KMS-11 (cell line): Measurements from ENCODE around the gene MYDGF.

ENCODE experiments used
- H2AFZ ChIP-seq: fragments of 200-600 bp; sonication (generic); 2 replicates; pipeline ENCODE4 v1.6.1; 2016; ENCODE audit warnings: antibody characterized with exemption, mixed run types, low read depth
- H3K27ac ChIP-seq: fragments of 200-600 bp; sonication (generic); 2 replicates; pipeline ENCODE4 v1.6.1; 2016; ENCODE audit warnings: mild to moderate bottlenecking, mixed run types
- H3K27me3 ChIP-seq: fragments of 200-600 bp; sonication (generic); 2 replicates; pipeline ENCODE4 v1.6.1; 2017; ENCODE audit warnings: mild to moderate bottlenecking, low read depth, mixed run types, moderate library complexity; ENCODE audit not compliant: insufficient read depth
- H3K36me3 ChIP-seq: fragments of 200-600 bp; sonication (generic); 2 replicates; pipeline ENCODE4 v1.6.1; 2017; ENCODE audit warnings: mild to moderate bottlenecking, mixed run types; ENCODE audit not compliant: insufficient read depth
- H3K4me1 ChIP-seq: fragments of 200-600 bp; sonication (generic); 2 replicates; pipeline ENCODE4 v1.6.1; 2016; ENCODE audit warnings: mild to moderate bottlenecking, low read depth, mixed run types; ENCODE audit not compliant: poor library complexity, severe bottlenecking
- H3K4me2 ChIP-seq: fragments of 200-600 bp; sonication (generic); 2 replicates; pipeline ENCODE4 v1.7.0; 2016; ENCODE audit warnings: mild to moderate bottlenecking, mixed run types
- H3K4me3 ChIP-seq: fragments of 200-600 bp; sonication (generic); IDR thresholded peaks from 2 replicates; pipeline ENCODE4 v1.6.1; 2017; ENCODE audit warnings: low read depth, low read length, mixed read lengths; ENCODE audit not compliant: insufficient read depth
- H3K79me2 ChIP-seq: fragments of 200-600 bp; sonication (generic); 2 replicates; pipeline ENCODE4 v1.6.1; 2016; ENCODE audit warnings: low read depth, mixed run types; ENCODE audit not compliant: insufficient read depth
- H3K9ac ChIP-seq: fragments of 200-600 bp; sonication (generic); 2 replicates; pipeline ENCODE4 v1.6.1; 2016; ENCODE audit warnings: mild to moderate bottlenecking, mixed run types
- H4K20me1 ChIP-seq: fragments of 200-600 bp; sonication (generic); 2 replicates; pipeline ENCODE4 v1.6.1; 2016; ENCODE audit warnings: mild to moderate bottlenecking, mixed run types; ENCODE audit not compliant: insufficient read depth
- TF ChIP-seq, protein P1 (sequence below): fragments of 200-600 bp; sonication (generic); conservative IDR thresholded peaks from 2 replicates; pipeline ENCODE4 v1.6.1; 2017; ENCODE audit warnings: low read depth, mild to moderate bottlenecking, antibody characterized with exemption, low read length, moderate library complexity, mixed read lengths

MYDGF gene

DNA sequence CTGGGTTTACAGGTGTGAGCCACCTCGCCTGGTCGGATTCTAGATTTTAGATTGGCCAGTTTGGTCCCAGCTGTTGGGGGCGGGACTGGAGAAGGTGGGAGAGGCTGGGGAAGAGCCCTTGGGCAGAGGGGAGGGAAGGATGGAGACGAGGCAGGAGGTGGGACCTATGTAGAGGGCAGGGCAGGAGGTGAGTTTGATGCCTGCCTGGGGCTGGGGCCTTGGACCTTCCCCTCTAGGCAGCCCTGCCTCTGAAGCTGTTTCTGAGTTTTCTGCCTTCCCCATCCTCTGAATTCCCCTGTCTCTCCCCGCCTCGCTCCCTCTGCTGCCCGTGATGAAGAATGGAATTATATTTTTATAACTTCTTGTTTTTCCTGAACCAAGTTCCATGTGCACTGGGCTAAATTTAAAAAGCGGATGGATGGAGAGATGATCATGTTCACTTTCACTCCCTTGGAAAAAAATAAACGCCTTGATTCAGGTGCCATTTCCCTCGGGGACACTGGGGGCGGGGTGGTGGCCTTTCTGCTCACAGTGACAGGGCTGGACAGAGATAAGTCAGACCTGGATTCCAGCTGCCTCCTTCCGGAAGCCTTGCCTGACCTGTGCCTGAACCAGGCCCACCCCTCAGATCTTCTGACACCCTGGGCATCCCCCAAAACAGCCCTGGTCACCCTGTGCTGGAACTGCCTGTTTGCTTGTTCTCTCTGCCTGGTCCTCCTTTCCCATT is 47.3 kb downstream of the MYDGF start:
- Histone ChIP-seq H3K27me3 (peaks cover 14% of the 10 kb centered on the region; the same call in 1 of the 2 replicates), H3K4me1 (no peaks in the 10 kb centered on the region), H2AFZ (no peak overlapping the region), H3K36me3 (no peaks in the 10 kb centered on the region), H3K4me3 (no peak overlapping the region), H3K9ac (no peak overlapping the region), H4K20me1 (no peaks in the 10 kb centered on the region), H3K4me2 (no peak overlapping the region), H3K27ac (no peak overlapping the region), H3K79me2 (no peaks in the 10 kb centered on the region)
- TF ChIP-seq, protein P1, sequence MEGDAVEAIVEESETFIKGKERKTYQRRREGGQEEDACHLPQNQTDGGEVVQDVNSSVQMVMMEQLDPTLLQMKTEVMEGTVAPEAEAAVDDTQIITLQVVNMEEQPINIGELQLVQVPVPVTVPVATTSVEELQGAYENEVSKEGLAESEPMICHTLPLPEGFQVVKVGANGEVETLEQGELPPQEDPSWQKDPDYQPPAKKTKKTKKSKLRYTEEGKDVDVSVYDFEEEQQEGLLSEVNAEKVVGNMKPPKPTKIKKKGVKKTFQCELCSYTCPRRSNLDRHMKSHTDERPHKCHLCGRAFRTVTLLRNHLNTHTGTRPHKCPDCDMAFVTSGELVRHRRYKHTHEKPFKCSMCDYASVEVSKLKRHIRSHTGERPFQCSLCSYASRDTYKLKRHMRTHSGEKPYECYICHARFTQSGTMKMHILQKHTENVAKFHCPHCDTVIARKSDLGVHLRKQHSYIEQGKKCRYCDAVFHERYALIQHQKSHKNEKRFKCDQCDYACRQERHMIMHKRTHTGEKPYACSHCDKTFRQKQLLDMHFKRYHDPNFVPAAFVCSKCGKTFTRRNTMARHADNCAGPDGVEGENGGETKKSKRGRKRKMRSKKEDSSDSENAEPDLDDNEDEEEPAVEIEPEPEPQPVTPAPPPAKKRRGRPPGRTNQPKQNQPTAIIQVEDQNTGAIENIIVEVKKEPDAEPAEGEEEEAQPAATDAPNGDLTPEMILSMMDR, result no peak

DNA sequence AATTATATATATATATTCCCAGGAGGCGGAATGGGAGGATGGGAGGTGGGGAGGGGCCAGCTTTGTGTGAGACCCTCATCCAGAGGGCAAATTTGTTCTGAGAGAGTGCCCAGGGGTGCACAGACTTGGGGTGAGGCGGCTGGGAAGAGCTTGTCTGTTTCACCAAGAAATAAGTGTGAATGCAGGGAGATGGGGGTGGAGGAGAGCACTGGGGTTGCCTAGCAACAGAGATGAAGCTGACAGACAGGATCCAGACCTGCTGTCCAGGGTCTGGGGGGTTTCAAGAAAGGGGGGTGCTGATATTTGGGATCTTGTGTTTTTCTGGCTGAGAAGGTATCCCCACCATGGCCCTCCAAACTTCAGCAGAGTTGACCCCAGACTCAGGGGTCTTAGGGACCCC is 49.5 kb downstream of the MYDGF start:
- Histone ChIP-seq H2AFZ (no peak overlapping the region), H3K27ac (no peak overlapping the region), H3K79me2 (no peaks in the 10 kb centered on the region), H3K27me3 (peaks cover 16% of the 10 kb centered on the region; the same call in 1 of the 2 replicates), H3K4me1 (no peaks in the 10 kb centered on the region), H3K4me3 (no peak overlapping the region), H4K20me1 (no peaks in the 10 kb centered on the region), H3K4me2 (no peak overlapping the region), H3K9ac (no peak overlapping the region), H3K36me3 (no peaks in the 10 kb centered on the region)
- TF ChIP-seq, protein P1, result no peak

DNA sequence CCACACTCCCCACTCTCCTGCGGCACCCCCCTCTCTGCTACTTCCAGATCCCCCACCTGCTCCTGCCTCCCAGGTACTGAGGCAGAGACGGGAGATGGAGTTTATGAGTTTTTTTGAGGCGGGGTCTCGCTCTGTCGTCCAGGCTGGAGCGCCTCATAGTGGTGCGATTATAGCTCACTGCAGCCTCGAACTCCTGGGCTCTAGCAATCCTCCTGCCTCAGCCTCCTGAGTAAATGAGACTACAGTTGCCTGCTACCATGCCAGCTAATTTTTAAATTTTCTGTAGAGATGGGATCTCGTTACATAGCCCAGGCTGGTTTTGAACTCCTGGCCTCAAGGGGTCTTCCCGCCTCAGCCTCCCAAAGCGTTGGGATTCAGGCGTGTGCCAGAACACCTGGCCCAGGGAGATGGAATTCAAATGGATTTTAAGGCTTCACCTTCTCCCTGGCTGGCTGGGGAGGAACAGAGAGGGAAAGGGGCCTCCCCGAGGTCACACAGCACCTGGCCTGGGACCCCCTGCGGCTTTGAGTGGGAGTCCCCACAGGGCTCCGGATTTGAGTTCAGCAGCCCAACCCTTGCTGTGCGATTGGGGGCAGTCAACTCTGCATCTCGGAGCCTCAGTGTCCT is 50.4 kb downstream of the MYDGF start:
- Histone ChIP-seq H3K4me3 (no peak overlapping the region), H3K27ac (no peak overlapping the region), H3K79me2 (no peaks in the 10 kb centered on the region), H2AFZ (no peak overlapping the region), H3K9ac (no peak overlapping the region), H3K36me3 (no peaks in the 10 kb centered on the region), H3K4me1 (no peaks in the 10 kb centered on the region), H4K20me1 (no peaks in the 10 kb centered on the region), H3K4me2 (no peak overlapping the region), H3K27me3 (peaks cover 16% of the 10 kb centered on the region; the same call in 1 of the 2 replicates)
- TF ChIP-seq, protein P1, result no peak

DNA sequence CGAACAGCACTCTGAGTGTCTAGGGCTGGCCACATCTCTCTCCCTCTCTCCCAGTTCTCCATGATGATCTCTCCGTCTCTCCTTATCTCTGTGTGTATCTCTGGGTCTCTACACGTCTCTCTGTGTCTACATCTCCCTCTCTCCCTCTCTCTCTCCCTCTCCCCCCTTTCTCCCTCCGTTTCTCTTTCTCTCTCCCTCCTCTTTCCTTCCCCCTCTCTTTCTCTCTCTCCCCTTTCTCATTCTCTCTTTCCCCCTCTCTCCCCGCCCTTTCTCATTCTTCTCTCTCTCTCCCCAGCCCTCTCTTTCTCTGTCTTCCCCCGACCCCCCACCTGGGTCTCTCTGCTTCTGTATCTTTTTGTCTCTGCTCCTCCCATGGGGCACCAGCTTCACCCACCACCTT is 52.1 kb downstream of the MYDGF start:
- no peaks in the 10 kb centered on the region for H3K4me1 ChIP-seq
- no peak overlapping the region for H3K4me2 ChIP-seq
- no peak overlapping the region for H2AFZ ChIP-seq
- peaks cover 17% of the 10 kb centered on the region; the same call in 1 of the 2 replicates for H3K27me3 ChIP-seq
- TF ChIP-seq, protein P1, result no peak
- H3K27ac ChIP-seq, result no peak overlapping the region
- no peak overlapping the region for H3K9ac ChIP-seq
- no peaks in the 10 kb centered on the region for H3K79me2 ChIP-seq
- H3K4me3 ChIP-seq, result no peak overlapping the region
- H4K20me1 ChIP-seq, result no peaks in the 10 kb centered on the region
- no peaks in the 10 kb centered on the region for H3K36me3 ChIP-seq
